Measurements from ENCODE around the gene CGB5. TPM values are rescaled to one million over a fixed set of nuclear protein-coding genes. Genes with fewer than 3 reads are reported as not detected.

Gene CGB5
- total RNA-seq, 1 experiment from 2014 or later: not detected

DNA sequence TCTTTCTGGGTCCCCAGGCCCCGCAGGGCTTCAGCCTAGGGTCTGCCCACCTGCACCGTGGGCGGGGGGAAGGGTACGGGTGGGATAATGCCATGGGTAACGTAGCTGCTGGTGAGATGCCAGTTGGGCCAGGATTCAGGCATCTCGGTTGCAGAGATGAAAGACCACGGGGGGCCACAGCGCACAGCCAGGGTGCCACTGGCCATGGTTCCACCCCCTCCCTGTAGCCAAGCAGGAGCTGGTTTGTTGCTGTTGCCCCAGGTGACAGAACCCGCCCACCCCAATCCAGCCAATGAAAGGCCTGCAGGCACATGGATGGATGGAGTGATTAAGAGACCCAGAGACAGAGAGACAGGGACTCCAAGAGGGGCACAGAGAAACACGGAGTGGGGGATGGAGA is 14.9 kb downstream of the CGB5 start:
- no peak overlapping the region for H3K4me3 ChIP-seq (ENCODE audit: low read depth, low read length)
- peak overlapping the region; percentile 73 for H3K4me3 Mint-ChIP-seq (ENCODE audit: unreplicated experiment)
- CTCF ChIA-PET: interaction anchor here (0.6 to 1.7 kb wide), 3 partner anchors 11 to 713 kb away, joined by 4 to 9 read pairs (median 5); no protein-coding TSS in a partner anchor
- H3K36me3 ChIP-seq (ENCODE audit: control insufficient read depth, insufficient read depth, low read length): no peaks in the 10 kb centered on the region
- BruUV-seq (replicated peaks): no TSS peak
- no peaks in the 10 kb centered on the region for H3K9me3 Mint-ChIP-seq (ENCODE audit: unreplicated experiment)
- no peaks in the 10 kb centered on the region for H3K9me3 ChIP-seq
- intact Hi-C loops (cut with micrococcal nuclease; ENCODE audit: unreplicated experiment): no loop called here
- peaks cover 6% of the 10 kb centered on the region for H3K36me3 Mint-ChIP-seq (ENCODE audit: insufficient read depth, unreplicated experiment)
- H3K27me3 Mint-ChIP-seq (ENCODE audit: insufficient read depth, unreplicated experiment): peaks cover 9% of the 10 kb centered on the region
- peak; percentile 62 to 71 for DNase-seq
- peaks cover 8% of the 10 kb centered on the region for H3K4me1 Mint-ChIP-seq (ENCODE audit: low read depth, unreplicated experiment)
- TF ChIP-seq, protein P1, sequence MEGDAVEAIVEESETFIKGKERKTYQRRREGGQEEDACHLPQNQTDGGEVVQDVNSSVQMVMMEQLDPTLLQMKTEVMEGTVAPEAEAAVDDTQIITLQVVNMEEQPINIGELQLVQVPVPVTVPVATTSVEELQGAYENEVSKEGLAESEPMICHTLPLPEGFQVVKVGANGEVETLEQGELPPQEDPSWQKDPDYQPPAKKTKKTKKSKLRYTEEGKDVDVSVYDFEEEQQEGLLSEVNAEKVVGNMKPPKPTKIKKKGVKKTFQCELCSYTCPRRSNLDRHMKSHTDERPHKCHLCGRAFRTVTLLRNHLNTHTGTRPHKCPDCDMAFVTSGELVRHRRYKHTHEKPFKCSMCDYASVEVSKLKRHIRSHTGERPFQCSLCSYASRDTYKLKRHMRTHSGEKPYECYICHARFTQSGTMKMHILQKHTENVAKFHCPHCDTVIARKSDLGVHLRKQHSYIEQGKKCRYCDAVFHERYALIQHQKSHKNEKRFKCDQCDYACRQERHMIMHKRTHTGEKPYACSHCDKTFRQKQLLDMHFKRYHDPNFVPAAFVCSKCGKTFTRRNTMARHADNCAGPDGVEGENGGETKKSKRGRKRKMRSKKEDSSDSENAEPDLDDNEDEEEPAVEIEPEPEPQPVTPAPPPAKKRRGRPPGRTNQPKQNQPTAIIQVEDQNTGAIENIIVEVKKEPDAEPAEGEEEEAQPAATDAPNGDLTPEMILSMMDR (IDR thresholded peaks at IDR 0.05; ENCODE audit: insufficient read depth in 1 of 2, low read depth in 1 of 2, low read length in 1 of 2, severe bottlenecking in 1 of 2, unreplicated experiment in 1 of 2): no peak
- peaks cover 3% of the 10 kb centered on the region for H3K4me1 ChIP-seq
- POLR2A ChIA-PET: no interaction called here
- no peaks in the 10 kb centered on the region for H3K27me3 ChIP-seq (replicated peaks; ENCODE audit: control insufficient read depth, insufficient read depth, low read length)
- peak overlapping the region; percentile 54 for H3K27ac Mint-ChIP-seq (ENCODE audit: unreplicated experiment)

DNA sequence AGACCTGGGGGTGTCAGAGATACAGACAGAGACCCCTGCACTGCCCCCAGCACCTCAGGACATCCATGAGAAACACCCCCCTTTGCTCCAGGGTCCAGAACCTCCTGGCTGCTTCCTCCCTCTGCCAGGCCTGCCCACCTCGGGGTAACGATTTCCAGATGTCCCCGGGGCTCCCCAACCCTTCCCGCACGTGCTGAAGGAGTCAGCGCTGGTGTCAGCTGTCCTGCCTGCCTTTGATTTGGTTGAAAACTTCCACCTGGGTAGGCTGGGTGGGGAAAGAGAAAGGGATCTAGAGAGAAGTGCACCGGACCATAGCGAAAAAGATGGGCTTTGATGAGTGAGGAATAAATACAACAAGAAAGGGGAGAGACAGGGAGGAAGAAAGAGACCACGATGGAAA is 15.4 kb downstream of the CGB5 start:
- Histone ChIP-seq H3K9me3 (no peaks in the 10 kb centered on the region), H3K36me3 (ENCODE audit: control insufficient read depth, insufficient read depth, low read length) (no peaks in the 10 kb centered on the region), H3K27me3 (replicated peaks; ENCODE audit: control insufficient read depth, insufficient read depth, low read length) (no peaks in the 10 kb centered on the region), H3K4me3 (ENCODE audit: low read depth, low read length) (no peak overlapping the region), H3K4me1 (peaks cover 7% of the 10 kb centered on the region)
- H3K4me1 Mint-ChIP-seq (ENCODE audit: low read depth, unreplicated experiment): peaks cover 8% of the 10 kb centered on the region
- no peak for DNase-seq
- no peak overlapping the region for H3K4me3 Mint-ChIP-seq (ENCODE audit: unreplicated experiment)
- intact Hi-C loops (cut with micrococcal nuclease; ENCODE audit: unreplicated experiment): no loop called here
- ChIA-PET CTCF (interaction anchor here (0.6 to 1.7 kb wide), 3 partner anchors 10 to 713 kb away, joined by 4 to 9 read pairs (median 5); no protein-coding TSS in a partner anchor), POLR2A (no interaction called here)
- H3K27me3 Mint-ChIP-seq (ENCODE audit: insufficient read depth, unreplicated experiment): peaks cover 6% of the 10 kb centered on the region
- H3K36me3 Mint-ChIP-seq (ENCODE audit: insufficient read depth, unreplicated experiment): peaks cover 6% of the 10 kb centered on the region
- H3K27ac Mint-ChIP-seq (ENCODE audit: unreplicated experiment): peak overlapping the region; percentile 54
- no peaks in the 10 kb centered on the region for H3K9me3 Mint-ChIP-seq (ENCODE audit: unreplicated experiment)
- TF ChIP-seq, protein P1 (IDR thresholded peaks at IDR 0.05; ENCODE audit: insufficient read depth in 1 of 2, low read depth in 1 of 2, low read length in 1 of 2, severe bottlenecking in 1 of 2, unreplicated experiment in 1 of 2): no peak
- no TSS peak for BruUV-seq (replicated peaks)

DNA sequence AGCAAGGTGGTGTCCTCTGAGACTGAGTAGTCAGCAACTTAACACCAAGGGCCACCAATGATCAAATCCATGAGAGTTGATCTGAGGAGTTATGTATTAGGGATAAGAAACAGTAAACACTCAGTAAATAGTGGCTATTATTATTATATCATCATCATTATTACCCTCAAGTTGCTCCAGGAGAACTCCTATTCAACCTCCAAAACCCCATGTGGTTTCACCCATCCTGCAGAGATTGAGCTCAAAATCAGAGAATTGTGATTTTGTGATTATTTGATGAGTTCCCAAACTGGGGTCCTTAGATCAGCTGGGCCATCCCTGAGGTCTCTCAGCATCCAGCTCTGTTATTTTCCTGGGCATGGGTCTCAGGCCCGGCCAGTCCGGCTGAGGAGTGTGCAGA is 17.4 kb downstream of the CGB5 start:
- no peaks in the 10 kb centered on the region for H3K9me3 Mint-ChIP-seq (ENCODE audit: unreplicated experiment)
- BruUV-seq (replicated peaks): TSS peak; percentile 32
- peaks cover 6% of the 10 kb centered on the region for H3K27me3 Mint-ChIP-seq (ENCODE audit: insufficient read depth, unreplicated experiment)
- H3K4me1 Mint-ChIP-seq (ENCODE audit: low read depth, unreplicated experiment): peaks cover 15% of the 10 kb centered on the region
- no peak overlapping the region for H3K4me3 ChIP-seq (ENCODE audit: low read depth, low read length)
- H3K36me3 ChIP-seq (ENCODE audit: control insufficient read depth, insufficient read depth, low read length): no peaks in the 10 kb centered on the region
- H3K4me3 Mint-ChIP-seq (ENCODE audit: unreplicated experiment): no peak overlapping the region
- no peaks in the 10 kb centered on the region for H3K9me3 ChIP-seq
- POLR2A ChIA-PET: no interaction called here
- TF ChIP-seq, protein P1 (IDR thresholded peaks at IDR 0.05; ENCODE audit: insufficient read depth in 1 of 2, low read depth in 1 of 2, low read length in 1 of 2, severe bottlenecking in 1 of 2, unreplicated experiment in 1 of 2): no peak
- intact Hi-C loops (cut with micrococcal nuclease; ENCODE audit: unreplicated experiment): no loop called here
- peaks cover 6% of the 10 kb centered on the region for H3K36me3 Mint-ChIP-seq (ENCODE audit: insufficient read depth, unreplicated experiment)
- no peak for DNase-seq
- no peak overlapping the region for H3K27ac Mint-ChIP-seq (ENCODE audit: unreplicated experiment)
- H3K27me3 ChIP-seq (replicated peaks; ENCODE audit: control insufficient read depth, insufficient read depth, low read length): no peaks in the 10 kb centered on the region
- peaks cover 21% of the 10 kb centered on the region for H3K4me1 ChIP-seq
- CTCF ChIA-PET: no interaction called here
